K562 (cell line): ENCODE data around the gene PKDCC. TPM values are rescaled to one million over a fixed set of nuclear protein-coding genes. Genes with fewer than 3 reads are reported as not detected.

ENCODE experiments used
- ATAC-seq: fragments of 200-7000 bp; cut with Tn5 transposase; 3 replicates; pipeline ENCODE4 v1.9.1; 2020; ENCODE audit warnings: moderate library complexity
- Bru-seq: library from RNA; stranded (reverse); fragments of 400-500 nt; gene quantifications from one replicate; lab custom pipeline; 2021; lab: Mats Ljungman, UMichigan
- BruChase-seq, 2 experiments: library from RNA; stranded (reverse); fragments of 400-500 nt; gene quantifications; one replicate each; lab custom pipeline; 2021; lab: Mats Ljungman, UMichigan
- BruUV-seq: library from RNA; stranded (reverse); fragments of 400-500 nt; replicated peaks from 2 replicates; lab custom pipeline; 2021; lab: Mats Ljungman, UMichigan
- CTCF ChIA-PET: fragments of 300-600 bp; formaldehyde crosslinking; extraction: SDS; loops from one replicate; lab custom pipeline; 2021; ENCODE audit warnings: low intra/inter-chr PET ratio; lab: Yijun Ruan, JAX
- POLR2A ChIA-PET: fragments of 300-600, 350-650 bp; sonication (Branson Sonifier 250); formaldehyde crosslinking; extraction: SDS; loops from one replicate; lab custom pipeline; 2021; ENCODE audit warnings: antibody characterized with exemption, inconsistent platforms; lab: Yijun Ruan, JAX
- DNase-seq, 4 experiments: peaks; one replicate each; pipeline versions ENCODE4 v3.0.0 to v3.0.0-alpha.2; 2011 to 2018; ENCODE audit warnings: low spot score in 3 of 4, mixed read lengths in 3 of 4; ENCODE audit errors: extremely low read depth in 1 of 4
- FAIRE-seq: peaks from 2 replicates; lab custom pipeline; 2011; peaks lifted over from hg19 to GRCh38; lab: Jason Lieb, UNC
- H2AFZ ChIP-seq: 2 replicates; pipeline ENCODE4 v1.6.0; 2011; ENCODE audit warnings: low read depth, low read length, control low read depth, inconsistent platforms
- H3K27ac ChIP-seq: fragments of 200-600 bp; 3 replicates; pipeline ENCODE4 v1.8.0; 2011; ENCODE audit warnings: low read depth, mild to moderate bottlenecking, control low read depth, inconsistent platforms, low read length, moderate library complexity, mixed read lengths; ENCODE audit errors: extremely low read depth
- H3K27me3 ChIP-seq, 2 experiments: fragments of 300-600 bp in 1 of 2; 2 replicates in 1 of 2; 3 replicates in 1 of 2; pipeline versions ENCODE4 v1.6.0 to v1.8.0; 2011; ENCODE audit warnings: inconsistent platforms in 2 of 2, low read length in 2 of 2, mild to moderate bottlenecking in 1 of 2, mixed read lengths in 1 of 2, moderate library complexity in 1 of 2; ENCODE audit not compliant: control insufficient read depth in 2 of 2, insufficient read depth in 2 of 2
- H3K36me3 ChIP-seq: fragments of 300-600 bp; 3 replicates; pipeline ENCODE4 v1.8.0; 2011; ENCODE audit warnings: mild to moderate bottlenecking, low read length, inconsistent platforms; ENCODE audit not compliant: control insufficient read depth, insufficient read depth
- H3K4me1 ChIP-seq, 2 experiments: fragments of 200-600 bp in 1 of 2; replicated peaks in 1 of 2; 2 replicates in 1 of 2; 3 replicates in 1 of 2; pipeline versions ENCODE4 v1.5.1 to v1.8.0; 2011; ENCODE audit warnings: inconsistent platforms in 2 of 2, low read length in 2 of 2, mild to moderate bottlenecking in 1 of 2, mixed read lengths in 1 of 2, moderate library complexity in 1 of 2; ENCODE audit not compliant: control insufficient read depth in 2 of 2, insufficient read depth in 2 of 2
- H3K4me2 ChIP-seq: 2 replicates; pipeline ENCODE4 v1.6.1; 2011; ENCODE audit warnings: low read length, control low read depth, inconsistent platforms, mixed read lengths; ENCODE audit not compliant: insufficient read depth
- H3K4me3 ChIP-seq: fragments of 200-600 bp; sonication (generic), shearing (Covaris generic); 2 replicates; pipeline ENCODE4 v1.5.1; 2016; ENCODE audit warnings: control low read depth, inconsistent platforms
- H3K79me2 ChIP-seq: fragments of 200-600 bp; 3 replicates; pipeline ENCODE4 v1.8.0; 2011; ENCODE audit warnings: low read length, inconsistent platforms; ENCODE audit not compliant: control insufficient read depth, insufficient read depth
- H3K9ac ChIP-seq, 2 experiments: 2 replicates each; pipeline versions ENCODE4 v1.6.0 to v1.6.1; 2011; ENCODE audit warnings: low read depth in 2 of 2, low read length in 2 of 2, control low read depth in 1 of 2, inconsistent platforms in 1 of 2, mild to moderate bottlenecking in 1 of 2, mixed read lengths in 1 of 2; ENCODE audit not compliant: insufficient read depth in 1 of 2
- H3K9me1 ChIP-seq: one replicate; pipeline ENCODE4 v1.6.0; 2011; ENCODE audit warnings: inconsistent platforms, mild to moderate bottlenecking, low read length, moderate library complexity; ENCODE audit not compliant: control insufficient read depth, insufficient read depth
- H3K9me3 ChIP-seq: replicated peaks from 2 replicates; pipeline ENCODE4 v1.5.1; 2011; ENCODE audit warnings: low read depth, low read length, inconsistent platforms; ENCODE audit not compliant: control insufficient read depth, insufficient read depth
- H4K20me1 ChIP-seq: replicated peaks from 2 replicates; pipeline ENCODE4 v1.6.1; 2011; ENCODE audit warnings: low read length, inconsistent platforms, mixed read lengths; ENCODE audit not compliant: control insufficient read depth, insufficient read depth
- POLR2G ChIP-seq: fragments of 200-400 bp; formaldehyde crosslinking; IDR thresholded peaks from 2 replicates; pipeline ENCODE4 v1.6.1; 2017; ENCODE audit warnings: low read depth, mild to moderate bottlenecking, antibody characterized with exemption, low read length, moderate library complexity
- RB1 ChIP-seq: fragments of 450-650 bp; IDR thresholded peaks from 2 replicates; pipeline ENCODE4 v1.6.1; 2017; ENCODE audit warnings: low read depth, mild to moderate bottlenecking
- SMAD4 ChIP-seq: fragments of 250-450 bp; sonication (Bioruptor Pico); conservative IDR thresholded peaks from 2 replicates; pipeline ENCODE4 v1.8.0; 2021; ENCODE audit warnings: inconsistent platforms, mild to moderate bottlenecking, moderate library complexity
- TAL1 ChIP-seq: fragments of 450-650 bp; IDR thresholded peaks from 2 replicates; pipeline ENCODE4 v1.6.1; 2016; ENCODE audit warnings: mild to moderate bottlenecking
- XRCC4 ChIP-seq: IDR thresholded peaks from one replicate; pipeline ENCODE4 v1.6.1; 2011; ENCODE audit not compliant: insufficient read depth, insufficient read length; ENCODE audit errors: extremely low read depth
- ZC3H8 ChIP-seq: fragments of 450-650 bp; IDR thresholded peaks from 2 replicates; pipeline ENCODE4 v1.6.1; 2017
- ZNF12 ChIP-seq: sonication (generic); formaldehyde crosslinking; IDR thresholded peaks from 2 replicates; pipeline ENCODE4 v1.4.0; 2020; ENCODE audit warnings: mild to moderate bottlenecking, missing genetic modification reagents
- ZNF280B ChIP-seq: fragments of 250-450 bp; sonication (Bioruptor Pico); IDR thresholded peaks from 2 replicates; pipeline ENCODE4 v1.5.1; 2021; ENCODE audit warnings: mild to moderate bottlenecking
- ZNF398 ChIP-seq: fragments of 250-450 bp; sonication (Bioruptor Pico); IDR thresholded peaks from 2 replicates; pipeline ENCODE4 v1.8.0; 2021; ENCODE audit warnings: moderate library complexity, mild to moderate bottlenecking, inconsistent platforms
- ZNF639 ChIP-seq, 2 experiments: fragments of 200-800 bp in 1 of 2; sonication (Bioruptor generic) in 1 of 2; sonication (generic) in 1 of 2; formaldehyde crosslinking in 1 of 2; IDR thresholded peaks in 1 of 2; conservative IDR thresholded peaks in 1 of 2; 2 replicates each; pipeline versions ENCODE4 v1.5.0 to v1.6.1; 2016 to 2020; ENCODE audit warnings: missing compliant biosample characterization in 1 of 2, missing genetic modification characterization in 1 of 2, missing genetic modification reagents in 1 of 2
- WGBS: fragments of 100-300 bp; shearing (Covaris generic); methylation state at CpG from one replicate; pipeline ENCODE4 v1.1.6; 2016; ENCODE audit warnings: low coverage, mixed read lengths; ENCODE audit not compliant: insufficient coverage; ENCODE audit errors: missing lambda C conversion rate; 5-methylcytosine and 5-hydroxymethylcytosine counted together
- in situ Hi-C: fragments of 300-500 bp; cut with MboI; formaldehyde crosslinking; loops from 4 replicates; pipeline ENCODE4 v1.15.0; 2018; ENCODE audit warnings: inconsistent platforms, mixed read lengths
- intact Hi-C: fragments of 100-400 bp; cut with micrococcal nuclease; formaldehyde crosslinking; loops from 2 replicates; pipeline ENCODE4 v1.14.2; 2022
- long read RNA-seq, 3 experiments: library from polyadenylated mRNA in 2 of 3; library from RNA in 1 of 3; unstranded in 2 of 3; stranded (forward) in 1 of 3; transcript quantifications; one replicate each; pipeline ENCODE4 v2.0.0, GENCODE V29; 2019 to 2022
- polyA minus RNA-seq, 3 experiments: library from RNA; depleted of rRNA, polyadenylated mRNA; stranded (reverse); fragments of >200 nt; gene quantifications; 2 replicates each; pipeline ENCODE4 v1.2.3, GENCODE V29; 2011
- polyA plus RNA-seq, 8 experiments: library from polyadenylated mRNA; depleted of rRNA in 4 of 8; stranded (reverse) in 5 of 8; unstranded in 3 of 8; fragments of >200 nt; fragmentation: Nextera tagmentation in 2 of 8; fragmentation: Illumina TruSeq in 1 of 8; extraction: Ambion mirVana in 2 of 8; extraction: Trizol in 1 of 8; gene quantifications; 2 replicates each; pipeline versions ENCODE4 v1.2.1 to v1.2.3, GENCODE V29; 2011 to 2014; ENCODE audit warnings: inconsistent platforms in 1 of 8, missing spikeins in 1 of 8
- total RNA-seq, 7 experiments: library from RNA; depleted of rRNA in 6 of 7; stranded (reverse); fragments of >200 nt in 6 of 7; fragmentation: Illumina TruSeq in 2 of 7; extraction: Trizol in 2 of 7; gene quantifications; 2 replicates each; pipeline versions ENCODE4 v1.2.1 to v1.2.3, GENCODE V29; 2011 to 2021; ENCODE audit warnings: low replicate concordance in 1 of 7

Gene PKDCC
- total RNA-seq (2011; cell fraction: chromatin; rRNA removed; ENCODE audit: low replicate concordance): 11.0 and 54.2 TPM in 2 replicates
- total RNA-seq (2011; cell fraction: nucleolus; rRNA removed): 31.8 and 42.2 TPM in 2 replicates
- total RNA-seq (2011; cell fraction: nucleoplasm; rRNA removed): 16.4 and 24.4 TPM in 2 replicates
- total RNA-seq (2014; rRNA removed): 0.91 and 1.2 TPM in 2 replicates
- 0.73 and 1.2 TPM in 2 replicates for total RNA-seq (2014; rRNA removed; fragmentation: Illumina TruSeq; extraction: Trizol)
- 0.62 and 0.64 TPM in 2 replicates for total RNA-seq (2015; rRNA removed; fragmentation: Illumina TruSeq; extraction: Trizol)
- total RNA-seq (2021): 1.3 and 1.5 TPM in 2 replicates
- polyA plus RNA-seq (2011; rRNA removed): 14.8 and 23.1 TPM in 2 replicates
- polyA plus RNA-seq (2011; cell fraction: cytosol; rRNA removed): 12.7 and 15.7 TPM in 2 replicates
- 99.6 and 103 TPM in 2 replicates for polyA plus RNA-seq (2011; cell fraction: nucleus; rRNA removed)
- polyA plus RNA-seq (2012): 1.6 TPM in 2 replicates
- polyA plus RNA-seq (2014; fragmentation: Illumina TruSeq; extraction: Trizol): 1.3 and 1.9 TPM in 2 replicates
- not detected for polyA plus RNA-seq (2014; fragmentation: Nextera tagmentation; extraction: Ambion mirVana)
- polyA plus RNA-seq (2014; rRNA removed): 1.8 and 2.2 TPM in 2 replicates
- polyA minus RNA-seq (2011; rRNA and poly(A)+ RNA removed): 12.6 and 13.2 TPM in 2 replicates
- polyA minus RNA-seq (2011; cell fraction: cytosol; rRNA and poly(A)+ RNA removed): 4.0 and 7.6 TPM in 2 replicates
- 12.7 and 16.7 TPM in 2 replicates for polyA minus RNA-seq (2011; cell fraction: nucleus; rRNA and poly(A)+ RNA removed)
- percentile 42 among the genes with signal in this experiment for Bru-seq, nascent RNA
- BruChase-seq, experiment 1, labeled RNA remaining after a 2-hour chase: percentile 35 among the genes with signal in this experiment
- BruChase-seq, experiment 2, labeled RNA remaining after a 6-hour chase: percentile 31 among the genes with signal in this experiment
- long read RNA-seq, experiment 1, partial matches to known transcripts: 0 of 4 reads
- long read RNA-seq, experiment 1, other reads (novel, unspliced or antisense): 1 of 4 reads
- long read RNA-seq, experiment 2, partial matches to known transcripts: 0 of 2 reads
- long read RNA-seq, experiment 2, other reads (novel, unspliced or antisense): 2 of 2 reads
- long read RNA-seq, experiment 3: 0 reads

- POLR2A ChIA-PET: interaction anchor here (1.0 to 1.6 kb wide), 3 partner anchors 7 to 45 kb away, joined by 3 to 4 read pairs (median 3); no protein-coding TSS in a partner anchor
- Histone ChIP-seq H3K4me1 (peaks cover 14 to 18% of the 10 kb centered on the region in 2 experiments; a peak in 4 of 5 replicates), H3K9ac (peak within 1 kb of the TSS in 1 of 2 experiments; percentile 81; a peak in 3 of 4 replicates), H3K9me3 (no peaks in the 10 kb centered on the region), H4K20me1 (no peaks in the 10 kb centered on the region), H3K27ac (no peak within 1 kb of the TSS), H3K9me1 (no peaks in the 10 kb centered on the region), H3K79me2 (no peaks in the 10 kb centered on the region), H3K27me3 (peaks cover 11 to 50% of the 10 kb centered on the region in 2 experiments; a peak in 4 of 5 replicates), H2AFZ (peak within 1 kb of the TSS; percentile 80), H3K4me3 (peak within 1 kb of the TSS; percentile 42), H3K36me3 (no peaks in the 10 kb centered on the region), H3K4me2 (peak within 1 kb of the TSS; percentile 55)
- DNase-seq (peak; percentile 77 to 96 (median 92)), FAIRE-seq (no peak), ATAC-seq (peak; percentile 91)
- 4% methylated on average over 19 of the region's 111 CpGs for WGBS
- no TSS peak for BruUV-seq
- in situ Hi-C loops (no loop called here), intact Hi-C loops (no loop called here)
- CTCF ChIA-PET: interaction anchor here (0.6 to 0.7 kb wide), 2 partner anchors 11 to 66 kb away, joined by 3 read pairs; no protein-coding TSS in a partner anchor
- TF ChIP-seq XRCC4 (no peak), ZNF398 (CRISPR knock-in tag) (no peak), POLR2G (peak; percentile 30; the same call in 1 of the 2 replicates), ZNF280B (CRISPR knock-in tag) (no peak), RB1 (peak; percentile 41; the same call in 1 of the 2 replicates), ZNF639 (CRISPR knock-in tag; conservative IDR thresholded peaks at IDR 0.05 in 1 of 2, IDR thresholded peaks at IDR 0.05 in 1 of 2) (peak in 1 of 2 experiments; percentile 75; a peak in 2 of 4 replicates), SMAD4 (CRISPR knock-in tag) (peak; percentile 52), TAL1 (peak; percentile 14; the same call in 1 of the 2 replicates), ZC3H8 (no peak), ZNF12 (CRISPR knock-in tag) (no peak)
Measured at GRCh38 chr2:42047488-42048298, at the start of gene PKDCC. Gene PKDCC (plus strand): TSS chr2:42048021. CDS start chr2:42048200, 179 bp downstream.
